ENCODE results near the gene CLDN5.

- TF ChIP-seq CTCF (IDR thresholded peaks at IDR 0.05) (no peak), POLR2A (IDR thresholded peaks at IDR 0.05) (no peak)
Observed at GRCh38 chr22:19543970-19544708, 19.9 kb upstream of the CLDN5 start.
